ENCODE measurements around the gene PCDHGA6.
"Not testable (repeated sequence)": the region's sequence is repeated elsewhere in the genome, so short reads cannot be mapped to it uniquely, and the experiment has no call there.

The PCDHGA6 gene

DNA sequence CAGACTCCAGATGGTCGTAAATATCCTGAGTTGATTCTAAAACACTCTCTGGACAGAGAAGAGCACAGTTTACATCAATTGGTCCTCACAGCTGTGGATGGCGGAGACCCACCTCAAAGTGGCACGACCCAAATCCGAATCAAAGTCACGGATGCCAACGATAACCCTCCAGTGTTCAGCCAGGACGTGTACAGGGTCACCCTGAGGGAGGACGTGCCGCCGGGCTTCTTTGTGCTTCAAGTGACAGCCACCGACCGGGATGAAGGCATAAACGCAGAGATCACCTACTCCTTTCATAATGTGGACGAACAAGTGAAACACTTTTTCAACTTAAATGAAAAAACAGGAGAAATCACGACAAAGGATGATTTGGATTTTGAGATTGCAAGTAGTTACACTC is 13.0 kb upstream of the PCDHGA6 start:
- DNase-seq = no peak

DNA sequence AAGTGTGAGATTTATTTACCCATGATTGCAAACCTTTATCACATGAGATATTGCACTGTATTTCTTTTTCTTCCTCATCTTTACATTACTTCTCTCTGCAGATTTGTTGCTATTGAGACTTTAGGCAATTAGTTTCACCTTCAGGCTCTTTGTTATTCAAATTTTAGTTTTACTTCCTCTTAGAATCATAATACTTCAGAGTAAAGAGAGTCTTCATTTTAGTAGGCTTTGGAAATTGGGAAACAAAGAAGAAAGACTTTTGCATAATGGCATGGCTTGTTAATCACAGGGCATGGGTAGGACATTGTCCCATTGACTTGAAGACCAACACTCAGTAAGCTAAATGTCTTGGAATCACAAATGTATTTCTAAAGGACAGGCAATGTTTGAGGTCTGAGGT is 11.0 kb upstream of the PCDHGA6 start:
- no peak for DNase-seq

DNA sequence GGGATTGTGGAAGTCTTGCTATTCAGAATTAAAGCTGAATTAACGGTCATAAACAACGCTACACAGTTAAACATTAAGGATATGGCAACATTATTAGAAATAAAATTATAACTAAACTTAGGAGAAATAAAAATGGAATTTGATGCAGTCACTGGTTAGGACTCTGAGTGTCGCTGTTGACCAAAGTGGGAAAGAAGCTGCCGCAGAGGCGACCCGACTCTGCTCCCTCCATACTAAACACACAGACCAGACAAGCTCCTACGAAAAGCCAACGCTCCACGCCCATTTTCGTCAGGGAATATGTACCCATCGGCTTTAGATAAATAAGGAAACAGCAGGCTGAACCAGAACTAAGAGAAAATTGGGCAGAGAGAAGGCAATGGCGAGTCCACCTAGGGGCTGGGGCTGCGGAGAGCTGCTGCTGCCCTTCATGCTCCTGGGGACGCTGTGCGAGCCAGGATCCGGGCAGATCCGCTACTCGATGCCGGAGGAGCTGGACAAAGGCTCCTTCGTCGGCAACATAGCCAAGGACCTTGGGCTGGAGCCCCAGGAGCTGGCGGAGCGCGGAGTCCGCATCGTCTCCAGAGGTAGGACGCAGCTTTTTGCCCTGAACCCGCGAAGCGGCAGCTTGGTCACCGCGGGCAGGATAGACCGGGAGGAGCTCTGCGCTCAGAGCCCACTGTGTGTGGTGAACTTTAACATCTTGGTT is 9.6 kb upstream of the PCDHGA6 start, which contains the start of gene PCDHGA5:
Gene PCDHGA5 (plus strand): TSS at position 211 of the 709 bp plus-strand sequence. CDS start 169 bp downstream, at position 380.
- DNase-seq = no peak

DNA sequence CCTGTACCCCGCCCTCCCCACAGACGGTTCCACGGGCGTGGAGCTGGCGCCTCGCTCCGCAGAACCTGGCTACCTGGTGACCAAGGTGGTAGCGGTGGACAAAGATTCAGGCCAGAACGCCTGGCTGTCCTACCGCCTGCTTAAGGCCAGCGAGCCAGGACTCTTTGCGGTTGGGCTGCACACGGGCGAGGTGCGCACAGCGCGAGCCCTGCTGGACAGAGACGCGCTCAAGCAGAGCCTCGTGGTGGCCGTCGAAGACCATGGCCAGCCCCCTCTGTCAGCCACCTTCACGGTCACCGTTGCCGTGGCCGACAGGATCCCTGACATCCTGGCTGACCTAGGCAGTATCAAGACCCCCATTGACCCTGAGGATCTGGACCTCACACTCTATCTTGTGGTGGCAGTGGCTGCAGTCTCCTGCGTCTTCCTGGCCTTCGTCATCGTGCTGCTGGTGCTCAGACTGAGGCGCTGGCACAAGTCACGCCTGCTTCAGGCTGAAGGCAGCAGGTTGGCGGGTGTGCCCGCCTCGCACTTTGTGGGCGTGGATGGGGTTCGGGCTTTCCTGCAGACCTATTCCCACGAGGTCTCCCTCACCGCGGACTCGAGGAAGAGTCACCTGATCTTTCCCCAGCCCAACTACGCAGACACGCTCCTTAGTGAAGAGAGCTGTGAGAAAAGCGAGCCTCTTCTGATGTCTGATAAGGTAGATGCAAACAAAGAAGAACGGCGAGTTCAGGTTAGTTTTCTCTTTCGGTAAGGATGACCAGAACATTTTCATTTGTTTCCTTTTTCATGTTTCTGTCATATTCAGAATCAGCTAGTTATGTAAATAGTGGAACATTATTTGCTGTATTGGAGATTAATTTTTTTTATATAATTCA is 7.4 kb upstream of the PCDHGA6 start:
- no peak for DNase-seq

DNA sequence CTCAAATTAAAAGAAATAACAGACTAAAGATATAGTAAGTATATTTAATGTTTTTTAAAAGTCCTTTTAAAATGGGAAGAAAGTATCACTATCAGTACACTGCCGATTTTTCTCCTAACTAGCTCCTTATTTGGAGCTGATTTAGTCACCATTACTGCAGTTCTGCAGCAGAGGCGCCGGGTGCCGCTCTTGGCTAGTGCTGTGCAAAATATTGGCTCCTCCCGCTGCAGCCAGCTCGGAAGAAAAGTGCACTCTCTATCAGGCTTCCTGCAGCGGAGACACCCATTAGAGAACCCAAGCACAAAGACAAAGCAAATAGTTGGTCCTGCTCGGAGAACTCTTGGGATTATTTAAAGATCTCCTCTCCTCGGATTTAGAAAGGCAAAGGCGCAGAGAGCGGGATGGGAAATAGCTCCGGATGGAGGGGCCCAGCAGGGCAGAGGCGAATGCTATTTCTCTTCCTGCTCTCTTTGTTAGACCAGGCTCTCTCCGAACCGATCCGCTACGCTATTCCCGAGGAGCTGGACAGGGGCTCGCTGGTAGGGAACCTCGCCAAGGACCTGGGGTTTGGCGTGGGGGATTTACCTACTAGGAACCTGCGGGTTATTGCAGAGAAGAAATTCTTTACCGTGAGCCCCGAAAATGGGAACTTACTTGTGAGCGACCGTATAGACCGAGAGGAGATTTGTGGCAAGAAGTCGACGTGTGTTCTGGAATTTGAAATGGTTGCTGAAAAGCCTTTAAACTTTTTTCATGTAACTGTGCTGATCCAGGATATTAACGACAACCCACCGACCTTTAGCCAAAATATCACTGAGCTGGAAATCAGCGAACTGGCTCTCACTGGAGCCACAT is 3.5 kb upstream of the PCDHGA6 start, which contains the start of gene PCDHGB3:
Gene PCDHGB3 (plus strand): TSS at position 249 of the 855 bp plus-strand sequence. CDS start 153 bp downstream, at position 402.
- DNase-seq = peak; percentile 35

DNA sequence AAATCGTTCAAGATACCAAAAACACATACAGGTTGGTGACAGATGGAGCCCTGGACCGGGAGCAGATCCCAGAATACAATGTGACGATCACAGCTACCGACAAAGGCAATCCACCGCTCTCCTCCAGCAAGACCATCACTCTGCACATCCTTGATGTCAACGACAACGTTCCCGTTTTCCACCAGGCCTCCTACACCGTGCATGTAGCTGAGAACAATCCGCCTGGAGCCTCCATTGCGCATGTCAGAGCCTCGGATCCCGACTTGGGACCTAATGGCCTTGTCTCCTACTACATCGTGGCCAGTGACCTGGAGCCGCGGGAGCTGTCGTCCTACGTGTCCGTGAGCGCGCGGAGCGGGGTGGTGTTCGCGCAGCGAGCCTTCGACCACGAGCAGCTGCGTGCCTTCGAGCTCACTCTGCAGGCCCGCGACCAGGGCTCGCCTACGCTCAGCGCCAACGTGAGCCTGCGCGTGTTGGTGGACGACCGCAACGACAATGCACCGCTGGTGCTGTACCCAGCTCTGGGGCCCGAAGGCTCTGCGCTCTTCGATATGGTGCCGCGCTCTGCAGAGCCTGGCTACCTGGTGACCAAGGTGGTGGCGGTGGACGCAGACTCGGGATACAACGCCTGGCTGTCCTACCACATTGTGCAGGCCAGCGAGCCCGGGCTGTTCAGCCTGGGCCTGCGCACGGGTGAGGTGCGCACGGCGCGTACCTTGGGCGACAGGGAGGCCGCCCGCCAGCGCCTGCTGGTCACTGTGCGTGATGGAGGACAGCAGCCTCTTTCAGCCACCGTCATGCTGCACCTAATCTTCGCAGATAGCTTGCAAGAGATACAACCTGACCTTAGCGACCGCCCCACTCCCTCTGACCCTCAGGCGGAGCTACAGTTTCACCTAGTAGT is 1.9 kb upstream of the PCDHGA6 start:
- no peak for DNase-seq

DNA sequence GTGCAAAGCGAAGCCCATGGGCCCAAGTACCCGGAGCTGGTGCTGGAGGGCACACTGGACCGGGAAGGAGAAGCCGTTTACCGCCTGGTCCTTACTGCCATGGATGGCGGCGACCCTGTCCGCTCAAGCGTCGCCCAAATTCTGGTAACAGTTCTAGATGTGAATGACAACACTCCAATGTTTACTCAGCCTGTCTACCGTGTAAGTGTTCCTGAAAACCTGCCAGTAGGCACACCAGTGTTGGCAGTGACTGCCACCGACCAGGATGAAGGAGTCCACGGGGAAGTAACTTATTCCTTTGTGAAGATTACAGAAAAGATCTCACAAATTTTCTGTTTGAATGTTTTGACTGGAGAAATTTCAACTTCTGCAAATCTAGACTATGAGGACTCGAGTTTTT is 936 bp downstream of the PCDHGA6 start:
- DNase-seq = no peak

DNA sequence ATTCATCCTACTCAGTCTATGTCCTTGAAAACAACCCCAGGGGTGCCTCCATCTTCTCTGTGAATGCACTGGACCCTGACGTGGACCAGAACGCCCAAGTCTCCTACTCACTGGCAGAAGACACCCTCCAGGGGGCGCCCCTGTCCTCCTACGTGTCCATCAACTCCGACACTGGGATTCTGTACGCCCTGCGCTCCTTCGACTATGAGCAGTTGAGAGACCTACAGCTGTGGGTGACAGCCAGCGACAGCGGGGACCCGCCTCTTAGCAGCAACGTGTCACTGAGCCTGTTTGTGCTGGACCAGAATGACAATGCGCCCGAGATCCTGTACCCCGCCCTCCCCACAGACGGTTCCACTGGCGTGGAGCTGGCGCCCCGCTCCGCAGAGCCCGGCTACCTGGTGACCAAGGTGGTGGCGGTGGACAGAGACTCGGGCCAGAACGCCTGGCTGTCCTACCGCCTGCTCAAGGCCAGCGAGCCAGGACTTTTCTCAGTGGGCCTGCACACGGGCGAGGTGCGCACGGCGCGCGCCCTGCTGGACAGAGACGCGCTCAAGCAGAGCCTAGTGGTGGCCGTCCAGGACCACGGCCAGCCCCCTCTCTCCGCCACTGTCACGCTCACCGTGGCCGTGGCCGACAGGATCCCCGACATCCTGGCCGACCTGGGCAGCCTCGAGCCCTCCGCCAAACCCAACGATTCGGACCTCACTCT is 1.9 kb downstream of the PCDHGA6 start:
- DNase-seq = not testable (repeated sequence)

DNA sequence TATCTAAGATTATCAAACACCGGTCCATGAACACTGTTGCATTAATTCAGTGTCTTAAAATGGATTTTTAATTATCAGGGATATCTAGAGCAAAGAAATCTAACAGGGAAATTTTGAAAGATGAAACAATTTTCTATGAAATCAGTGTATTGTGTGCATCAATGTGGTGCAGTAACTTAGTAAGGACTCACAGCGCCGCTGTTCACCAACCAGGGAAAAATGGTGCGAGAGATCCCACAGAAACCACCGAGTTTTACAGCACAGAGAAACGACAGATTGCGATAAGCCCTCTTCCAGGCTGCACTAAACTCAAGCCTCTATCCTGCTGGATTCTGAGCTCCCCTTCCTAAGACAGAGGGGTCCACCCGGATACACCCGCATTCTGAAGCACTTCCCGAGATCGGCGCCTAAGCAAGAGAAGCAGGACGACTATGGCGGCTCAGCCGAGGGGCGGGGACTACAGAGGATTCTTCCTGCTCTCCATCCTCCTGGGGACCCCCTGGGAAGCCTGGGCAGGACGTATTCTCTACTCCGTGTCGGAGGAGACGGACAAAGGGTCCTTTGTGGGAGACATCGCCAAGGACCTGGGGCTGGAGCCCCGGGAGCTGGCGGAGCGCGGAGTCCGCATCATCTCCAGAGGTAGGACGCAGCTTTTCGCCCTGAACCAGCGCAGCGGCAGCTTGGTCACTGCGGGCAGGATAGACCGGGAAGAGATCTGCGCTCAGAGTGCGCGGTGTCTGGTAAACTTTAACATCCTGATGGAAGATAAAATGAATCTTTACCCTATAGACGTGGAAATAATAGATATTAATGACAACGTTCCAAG is 9.0 kb downstream of the PCDHGA6 start, which contains the start of gene PCDHGA7:
Gene PCDHGA7 (plus strand): TSS at position 274 of the 826 bp plus-strand sequence. CDS start 158 bp downstream, at position 432.
- DNase-seq = peak; percentile 12

DNA sequence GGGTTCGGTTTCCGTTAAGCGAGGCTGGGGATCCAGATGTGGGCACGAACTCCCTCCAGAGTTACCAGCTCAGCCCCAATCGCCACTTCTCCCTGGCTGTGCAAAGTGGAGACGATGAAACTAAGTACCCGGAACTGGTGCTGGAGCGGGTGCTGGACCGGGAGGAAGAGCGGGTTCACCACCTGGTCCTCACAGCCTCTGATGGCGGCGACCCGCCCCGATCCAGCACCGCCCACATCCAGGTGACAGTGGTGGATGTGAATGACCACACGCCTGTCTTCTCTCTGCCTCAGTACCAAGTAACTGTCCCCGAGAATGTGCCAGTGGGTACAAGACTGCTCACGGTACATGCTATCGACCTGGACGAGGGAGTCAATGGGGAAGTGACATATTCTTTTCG is 9.7 kb downstream of the PCDHGA6 start:
- DNase-seq = no peak

DNA sequence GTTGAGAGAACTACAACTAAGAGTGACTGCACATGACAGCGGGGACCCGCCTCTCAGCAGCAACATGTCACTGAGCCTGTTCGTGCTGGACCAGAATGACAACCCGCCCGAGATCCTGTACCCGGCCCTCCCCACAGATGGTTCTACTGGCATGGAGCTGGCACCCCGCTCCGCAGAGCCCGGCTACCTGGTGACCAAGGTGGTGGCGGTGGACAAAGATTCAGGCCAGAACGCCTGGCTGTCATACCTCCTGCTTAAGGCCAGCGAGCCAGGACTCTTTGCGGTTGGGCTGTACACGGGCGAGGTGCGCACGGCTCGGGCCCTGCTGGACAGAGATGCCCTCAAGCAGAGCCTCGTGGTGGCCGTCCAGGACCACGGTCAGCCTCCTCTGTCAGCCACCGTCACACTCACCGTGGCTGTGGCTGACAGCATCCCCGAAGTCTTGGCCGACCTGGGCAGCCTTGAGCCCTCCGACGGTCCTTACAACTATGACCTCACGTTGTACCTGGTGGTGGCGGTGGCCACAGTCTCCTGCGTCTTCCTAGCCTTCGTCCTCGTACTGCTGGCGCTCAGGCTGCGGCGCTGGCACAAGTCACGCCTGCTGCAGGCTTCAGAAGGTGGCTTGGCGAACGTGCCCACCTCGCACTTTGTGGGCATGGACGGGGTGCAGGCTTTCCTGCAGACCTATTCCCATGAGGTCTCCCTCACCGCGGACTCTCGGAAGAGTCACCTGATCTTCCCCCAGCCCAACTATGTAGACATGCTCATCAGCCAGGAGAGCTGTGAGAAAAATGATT is 11.0 kb downstream of the PCDHGA6 start:
- no peak for DNase-seq

DNA sequence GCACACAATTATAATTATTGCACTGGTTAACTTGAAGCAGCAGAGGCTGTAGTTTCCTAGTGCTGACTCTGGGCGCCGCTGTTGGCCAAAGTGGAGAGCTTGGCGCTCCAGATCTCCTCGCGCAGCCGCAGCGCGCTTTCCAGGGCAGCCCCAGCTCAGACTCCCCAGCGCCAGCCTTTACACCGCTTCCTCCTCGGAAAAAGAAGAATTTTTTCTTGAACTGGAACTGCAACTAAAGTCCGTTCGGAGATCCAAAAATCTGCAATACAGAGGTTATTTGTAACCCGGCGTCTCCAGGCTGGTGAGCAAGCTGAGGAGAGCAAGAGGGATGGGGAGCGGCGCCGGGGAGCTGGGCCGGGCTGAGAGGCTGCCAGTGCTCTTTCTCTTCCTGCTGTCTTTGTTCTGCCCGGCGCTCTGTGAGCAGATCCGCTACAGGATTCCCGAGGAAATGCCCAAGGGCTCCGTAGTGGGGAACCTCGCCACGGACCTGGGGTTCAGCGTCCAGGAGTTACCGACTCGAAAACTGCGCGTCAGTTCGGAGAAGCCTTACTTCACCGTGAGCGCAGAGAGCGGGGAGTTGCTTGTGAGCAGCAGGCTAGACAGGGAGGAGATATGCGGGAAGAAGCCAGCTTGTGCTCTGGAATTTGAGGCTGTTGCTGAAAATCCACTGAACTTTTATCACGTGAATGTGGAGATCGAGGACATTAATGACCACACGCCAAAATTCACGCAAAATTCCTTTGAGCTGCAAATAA is 14.0 kb downstream of the PCDHGA6 start, which contains the start of gene PCDHGB4:
Gene PCDHGB4 (plus strand): TSS at position 142 of the 755 bp plus-strand sequence. CDS start 187 bp downstream, at position 329.
- DNase-seq = peak; percentile 39

DNA sequence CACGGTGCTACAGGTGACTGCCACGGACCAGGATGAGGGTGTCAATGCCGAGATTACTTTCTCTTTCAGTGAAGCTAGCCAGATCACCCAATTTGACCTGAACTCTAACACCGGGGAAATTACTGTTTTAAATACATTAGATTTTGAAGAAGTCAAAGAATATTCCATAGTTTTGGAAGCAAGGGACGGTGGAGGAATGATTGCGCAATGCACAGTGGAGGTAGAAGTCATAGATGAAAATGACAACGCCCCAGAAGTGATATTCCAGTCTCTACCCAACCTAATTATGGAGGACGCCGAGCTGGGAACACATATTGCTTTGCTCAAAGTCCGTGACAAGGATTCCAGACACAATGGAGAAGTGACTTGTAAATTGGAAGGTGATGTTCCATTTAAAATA is 15.0 kb downstream of the PCDHGA6 start:
- no peak for DNase-seq

DNA sequence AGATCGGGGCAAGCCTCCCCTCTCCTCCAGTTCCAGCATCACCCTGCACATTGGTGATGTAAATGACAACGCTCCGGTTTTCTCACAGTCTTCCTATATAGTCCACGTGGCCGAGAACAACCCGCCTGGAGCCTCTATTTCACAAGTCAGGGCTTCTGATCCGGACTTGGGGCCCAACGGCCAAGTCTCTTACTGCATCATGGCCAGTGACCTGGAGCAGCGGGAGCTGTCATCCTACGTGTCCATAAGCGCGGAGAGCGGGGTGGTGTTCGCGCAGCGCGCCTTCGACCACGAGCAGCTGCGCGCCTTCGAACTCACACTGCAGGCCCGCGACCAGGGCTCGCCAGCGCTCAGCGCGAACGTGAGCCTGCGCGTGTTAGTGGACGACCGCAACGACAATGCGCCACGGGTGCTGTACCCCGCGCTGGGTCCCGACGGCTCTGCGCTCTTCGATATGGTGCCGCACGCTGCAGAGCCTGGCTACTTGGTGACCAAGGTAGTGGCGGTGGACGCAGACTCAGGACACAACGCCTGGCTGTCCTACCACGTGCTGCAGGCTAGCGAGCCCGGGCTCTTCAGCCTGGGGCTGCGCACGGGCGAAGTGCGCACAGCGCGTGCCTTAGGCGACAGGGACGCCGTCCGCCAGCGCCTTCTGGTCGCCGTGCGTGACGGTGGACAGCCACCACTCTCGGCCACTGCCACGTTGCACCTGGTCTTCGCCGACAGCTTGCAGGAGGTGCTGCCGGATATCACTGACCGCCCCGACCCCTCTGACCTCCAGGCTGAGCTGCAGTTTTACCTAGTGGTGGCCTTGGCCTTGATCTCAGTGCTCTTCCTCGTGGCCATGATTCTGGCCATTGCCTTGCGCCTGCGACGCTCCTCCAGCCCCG is 15.7 kb downstream of the PCDHGA6 start:
- no peak for DNase-seq

DNA sequence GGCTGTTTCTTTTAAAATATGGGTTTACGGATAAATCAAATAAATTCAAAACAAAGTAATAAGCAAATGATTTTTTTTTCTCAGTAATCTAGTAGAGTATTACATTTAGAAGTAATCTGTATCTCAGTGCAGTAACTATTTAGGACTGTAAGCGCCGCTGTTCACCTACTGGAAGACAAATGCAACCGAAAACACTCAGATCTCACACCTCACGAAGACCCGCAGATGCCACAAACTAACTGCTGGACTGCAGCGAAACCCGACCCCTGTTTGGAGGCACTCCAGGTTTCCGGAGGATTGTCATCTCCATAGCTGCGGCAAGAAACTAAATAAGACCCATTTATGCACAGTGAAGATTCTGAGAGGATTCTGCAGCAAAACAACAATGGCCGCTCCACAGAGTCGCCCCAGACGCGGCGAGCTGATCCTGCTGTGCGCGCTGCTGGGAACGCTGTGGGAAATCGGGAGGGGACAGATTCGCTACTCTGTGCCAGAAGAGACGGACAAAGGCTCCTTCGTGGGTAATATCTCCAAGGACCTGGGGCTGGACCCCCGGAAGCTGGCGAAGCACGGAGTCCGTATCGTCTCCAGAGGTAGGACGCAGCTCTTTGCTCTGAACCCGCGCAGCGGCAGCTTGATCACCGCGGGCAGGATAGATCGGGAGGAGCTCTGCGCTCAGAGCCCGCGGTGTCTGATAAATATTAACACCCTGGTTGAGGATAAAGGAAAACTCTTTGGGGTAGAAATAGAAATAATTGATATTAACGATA is 18.9 kb downstream of the PCDHGA6 start, which contains the start of gene PCDHGA8:
Gene PCDHGA8 (plus strand): TSS at position 205 of the 770 bp plus-strand sequence. CDS start 181 bp downstream, at position 386.
- no peak for DNase-seq

DNA sequence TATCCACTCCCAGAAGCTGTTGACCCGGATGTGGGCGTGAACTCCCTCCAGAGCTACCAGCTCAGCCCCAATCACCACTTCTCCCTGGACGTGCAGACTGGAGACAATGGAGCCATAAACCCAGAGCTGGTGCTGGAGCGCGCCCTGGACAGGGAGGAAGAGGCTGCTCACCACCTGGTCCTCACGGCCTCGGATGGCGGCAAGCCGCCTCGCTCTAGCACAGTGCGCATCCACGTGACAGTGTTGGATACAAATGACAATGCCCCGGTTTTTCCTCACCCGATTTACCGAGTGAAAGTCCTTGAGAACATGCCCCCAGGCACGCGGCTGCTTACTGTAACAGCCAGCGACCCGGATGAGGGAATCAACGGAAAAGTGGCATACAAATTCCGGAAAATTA is 19.6 kb downstream of the PCDHGA6 start:
- DNase-seq = no peak
